Osteoblast (primary cell): ENCODE data around the gene INMT. TPM values are rescaled to one million over a fixed set of nuclear protein-coding genes. Genes with fewer than 3 reads are reported as not detected.

ENCODE experiments used
- DNase-seq: peaks from one replicate; pipeline ENCODE4 v3.0.0; 2011; ENCODE audit warnings: low spot score, mixed read lengths; ENCODE audit not compliant: insufficient read length; ENCODE audit errors: missing footprints
- H2AFZ ChIP-seq: 2 replicates; pipeline ENCODE4 v1.6.0; 2011; ENCODE audit warnings: mild to moderate bottlenecking, low read length
- H3K27ac ChIP-seq: 2 replicates; pipeline ENCODE4 v1.5.1; 2011; ENCODE audit warnings: mild to moderate bottlenecking, low read depth, low read length, moderate library complexity
- H3K27me3 ChIP-seq: 2 replicates; pipeline ENCODE4 v1.6.0; 2012; ENCODE audit warnings: mild to moderate bottlenecking, control low read depth, inconsistent platforms, low read length, moderate library complexity; ENCODE audit not compliant: insufficient read depth
- H3K36me3 ChIP-seq: 2 replicates; pipeline ENCODE4 v1.5.1; 2011; ENCODE audit warnings: mild to moderate bottlenecking, low read length, control low read depth, moderate library complexity; ENCODE audit not compliant: insufficient read depth
- H3K4me1 ChIP-seq: 2 replicates; pipeline ENCODE4 v1.5.1; 2011; ENCODE audit warnings: mild to moderate bottlenecking, low read length, control low read depth, moderate library complexity; ENCODE audit not compliant: insufficient read depth
- H3K4me2 ChIP-seq: 2 replicates; pipeline ENCODE4 v1.6.0; 2011; ENCODE audit warnings: mild to moderate bottlenecking, low read length; ENCODE audit not compliant: insufficient read depth
- H3K4me3 ChIP-seq: fragments of 200-600 bp; sonication (generic); 3 replicates; pipeline ENCODE4 v1.5.1; 2012; ENCODE audit warnings: mild to moderate bottlenecking, low read length, inconsistent platforms; ENCODE audit not compliant: insufficient read depth
- H3K79me2 ChIP-seq: 2 replicates; pipeline ENCODE4 v1.6.0; 2012; ENCODE audit warnings: mild to moderate bottlenecking, low read length, control low read depth, inconsistent platforms; ENCODE audit not compliant: insufficient read depth
- H3K9me3 ChIP-seq: 2 replicates; pipeline ENCODE4 v1.5.1; 2011; ENCODE audit warnings: low read depth, low read length, control low read depth
- H4K20me1 ChIP-seq: 2 replicates; pipeline ENCODE4 v1.6.0; 2012; ENCODE audit warnings: mild to moderate bottlenecking, low read length, control low read depth; ENCODE audit not compliant: insufficient read depth
- CTCF ChIP-seq: IDR thresholded peaks from 2 replicates; pipeline ENCODE4 v1.5.1; 2011; ENCODE audit warnings: mild to moderate bottlenecking, low read depth, low read length, moderate library complexity; ENCODE audit errors: extremely low read depth
- total RNA-seq: library from RNA; depleted of rRNA; stranded (reverse); fragments of >200 nt; gene quantifications from 2 replicates; pipeline ENCODE4 v1.2.3, GENCODE V29; 2012

Gene INMT
- total RNA-seq, 1 donor = 0.72 TPM

- Histone ChIP-seq H3K4me1 (no peaks in the 10 kb centered on the region), H3K4me2 (no peak overlapping the region), H3K36me3 (no peaks in the 10 kb centered on the region), H3K27me3 (peaks cover 53% of the 10 kb centered on the region), H3K27ac (no peak overlapping the region), H4K20me1 (no peaks in the 10 kb centered on the region), H3K4me3 (no peak overlapping the region), H3K79me2 (no peaks in the 10 kb centered on the region), H3K9me3 (no peaks in the 10 kb centered on the region), H2AFZ (no peak overlapping the region)
- no peak for TF ChIP-seq CTCF
- no peak for DNase-seq
These were observed 25.5 kb upstream of the INMT start for GRCh38 chr7:30726296-30727006.

GRCh38 chr7:30727061-30727945 lies 24.6 kb upstream of the INMT start:
- no peaks in the 10 kb centered on the region for H3K4me1 ChIP-seq
- no peak overlapping the region for H3K27ac ChIP-seq
- DNase-seq = peak; percentile 92
- H3K4me2 ChIP-seq = no peak overlapping the region
- TF ChIP-seq CTCF = no peak
- H3K4me3 ChIP-seq = no peak overlapping the region
- peaks cover 56% of the 10 kb centered on the region for H3K27me3 ChIP-seq
- no peaks in the 10 kb centered on the region for H4K20me1 ChIP-seq
- no peaks in the 10 kb centered on the region for H3K79me2 ChIP-seq
- H3K36me3 ChIP-seq = no peaks in the 10 kb centered on the region
- H3K9me3 ChIP-seq = no peaks in the 10 kb centered on the region
- H2AFZ ChIP-seq = no peak overlapping the region

GRCh38 chr7:30728591-30729100 lies 23.3 kb upstream of the INMT start:
- Histone ChIP-seq H3K36me3 (no peaks in the 10 kb centered on the region), H3K4me1 (no peaks in the 10 kb centered on the region), H3K27me3 (peaks cover 45% of the 10 kb centered on the region), H3K79me2 (no peaks in the 10 kb centered on the region), H3K27ac (no peak overlapping the region), H2AFZ (no peak overlapping the region), H3K9me3 (no peaks in the 10 kb centered on the region), H4K20me1 (no peaks in the 10 kb centered on the region), H3K4me2 (no peak overlapping the region), H3K4me3 (no peak overlapping the region)
- peak; percentile 82 for DNase-seq
- TF ChIP-seq CTCF = no peak

GRCh38 chr7:30729642-30730041 lies 22.3 kb upstream of the INMT start:
- H2AFZ ChIP-seq = no peak overlapping the region
- no peaks in the 10 kb centered on the region for H3K9me3 ChIP-seq
- no peak overlapping the region for H3K27ac ChIP-seq
- no peaks in the 10 kb centered on the region for H3K36me3 ChIP-seq
- peaks cover 40% of the 10 kb centered on the region for H3K27me3 ChIP-seq
- H3K4me1 ChIP-seq = no peaks in the 10 kb centered on the region
- H4K20me1 ChIP-seq = no peaks in the 10 kb centered on the region
- H3K79me2 ChIP-seq = no peaks in the 10 kb centered on the region
- no peak overlapping the region for H3K4me3 ChIP-seq
- DNase-seq = peak; percentile 48
- no peak overlapping the region for H3K4me2 ChIP-seq
- TF ChIP-seq CTCF = no peak
